Measurements from ENCODE around the gene NUP93. TPM values are rescaled to one million over a fixed set of nuclear protein-coding genes. Genes with fewer than 3 reads are reported as not detected.
"Not testable (repeated sequence)": the region's sequence is repeated elsewhere in the genome, so short reads cannot be mapped to it uniquely, and the experiment has no call there.

The NUP93 gene
- total and polyA plus RNA-seq, 2 of the 8 experiments (the other 6 are each of a cell fraction or from before 2014, with no cell fraction given) = 147 to 201 TPM

DNA sequence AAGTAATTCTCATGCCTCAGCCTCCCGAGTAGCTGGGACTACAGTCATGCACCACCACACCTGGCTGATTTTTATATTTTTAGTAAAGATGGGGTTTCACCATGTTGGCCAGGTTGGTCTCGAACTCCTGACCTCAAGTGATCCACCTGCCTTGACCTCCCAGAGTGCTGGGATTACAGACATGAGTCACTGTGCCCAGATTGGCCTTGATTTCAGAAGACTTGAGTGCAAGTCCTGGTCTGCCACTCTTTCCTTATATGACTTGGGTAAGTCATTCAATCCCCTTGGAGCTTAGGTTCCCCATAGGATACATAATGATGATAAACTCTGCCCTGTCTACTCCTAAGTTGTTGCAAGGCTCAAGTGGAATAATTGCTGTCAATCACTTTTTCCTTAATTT is 12.4 kb upstream of the NUP93 start:
- H2AK5ac ChIP-seq (ENCODE audit: low read depth, low read length); H2BK12ac ChIP-seq (ENCODE audit: low read depth, low read length); H3K4me1 ChIP-seq (replicated peaks in 1 of 4; ENCODE audit: control insufficient read depth in 3 of 4, insufficient read depth in 4 of 4, low read length in 3 of 4); H2BK15ac ChIP-seq (ENCODE audit: low read length); H3K36me3 ChIP-seq (ENCODE audit: control insufficient read depth in 2 of 4, insufficient read depth in 4 of 4, low read length in 3 of 4); H3K23ac ChIP-seq (ENCODE audit: insufficient read length); H3K9ac ChIP-seq (replicated peaks in 1 of 4; ENCODE audit: extremely low read depth in 1 of 4, low read depth in 3 of 4, low read length in 3 of 4); FAIRE-seq; H4K20me1 ChIP-seq (replicated peaks in 1 of 2; ENCODE audit: control insufficient read depth in 1 of 2, insufficient read depth in 2 of 2, low read length in 2 of 2); H3K56ac ChIP-seq (replicated peaks; ENCODE audit: insufficient read length, low read depth, low read length); H3K23me2 ChIP-seq (ENCODE audit: low read depth, low read length); H3K4ac ChIP-seq (replicated peaks; ENCODE audit: insufficient read length, low read depth, low read length); H3K4me3 ChIP-seq (ENCODE audit: extremely low read depth in 1 of 4, insufficient read depth in 2 of 4, low read depth in 3 of 4, low read length in 4 of 4); H3K79me2 ChIP-seq (ENCODE audit: control insufficient read depth in 1 of 2, insufficient read depth in 2 of 2, low read length in 2 of 2); H3K14ac ChIP-seq (ENCODE audit: insufficient read length); H2BK20ac ChIP-seq (ENCODE audit: low read length); H3K79me1 ChIP-seq (ENCODE audit: low read depth, low read length); H3K27me3 ChIP-seq (replicated peaks in 1 of 4; ENCODE audit: control insufficient read depth in 3 of 4, extremely low read depth in 1 of 4, insufficient read depth in 3 of 4, low read length in 3 of 4); H2AFZ ChIP-seq (ENCODE audit: low read length); H2BK120ac ChIP-seq (replicated peaks; ENCODE audit: low read depth, low read length); H4K91ac ChIP-seq (replicated peaks; ENCODE audit: insufficient read length, low read length); H3K4me2 ChIP-seq (ENCODE audit: insufficient read depth in 1 of 2, low read depth in 2 of 2, low read length in 2 of 2); H3K9me3 ChIP-seq (ENCODE audit: insufficient read depth in 2 of 2, low read depth in 1 of 2, low read length in 1 of 2); DNase-seq (ENCODE audit: low read depth in 1 of 2, low spot score in 2 of 2); H4K8ac ChIP-seq (ENCODE audit: extremely low read depth, insufficient read depth, low read length); H4K5ac ChIP-seq (ENCODE audit: insufficient read length, low read depth, low read length); H2BK5ac ChIP-seq (ENCODE audit: low read depth, low read length); H3K18ac ChIP-seq (ENCODE audit: extremely low read depth, low read length); H3K27ac ChIP-seq (ENCODE audit: low read depth, low read length): not testable (repeated sequence)
- WGBS, 2 experiments (ENCODE audit: extremely low coverage in 1 of 2, insufficient coverage in 1 of 2, insufficient read length in 1 of 2, insufficient replicate concordance in 2 of 2, low coverage in 1 of 2, low lambda C conversion rate in 2 of 2, missing lambda C conversion rate in 1 of 2) = 86% methylated on average over 2 of the region's 2 CpGs; no CpG with 5 or more reads in 1 of the 2 experiments
- CTCF ChIA-PET (ENCODE audit: partially characterized antibody) = interaction anchor here (0.7 to 5.2 kb wide), 3 partner anchors 15 to 184 kb away, joined by 3 to 26 read pairs (median 5); no protein-coding TSS in a partner anchor
- POLR2A ChIA-PET (ENCODE audit: partially characterized antibody) = interaction anchor here (1.4 to 2.4 kb wide), 2 partner anchors 10 to 12 kb away, joined by 4 to 8 read pairs; partner anchors contain the start of gene NUP93

Data from H1 (cell line).